Measurements from ENCODE around the gene CST8. TPM values are rescaled to one million over a fixed set of nuclear protein-coding genes. Genes with fewer than 3 reads are reported as not detected.

CST8 gene
- total and polyA plus RNA-seq, 2 experiments from 2014 or later, result not detected

- TF ChIP-seq REST (IDR thresholded peaks at IDR 0.05; ENCODE audit: unreplicated experiment) (no peak), CTCF (conservative IDR thresholded peaks at IDR 0.05; ENCODE audit: low read depth in 2 of 2) (no peak), JUNB (IDR thresholded peaks at IDR 0.05; ENCODE audit: unreplicated experiment) (no peak), POLR2AphosphoS5 (IDR thresholded peaks at IDR 0.05; ENCODE audit: low read depth) (no peak)
Measured at GRCh38 chr20:23503649-23504048, 12.7 kb downstream of the CST8 start (continued).

- Mint-ChIP-seq H3K36me3 (ENCODE audit: low read depth) (no peaks in the 10 kb centered on the region), H3K4me3 (no peak overlapping the region), H3K27me3 (ENCODE audit: insufficient read depth, low read depth, poor library complexity) (peaks cover 9% of the 10 kb centered on the region), H3K4me1 (peaks cover 20% of the 10 kb centered on the region), H3K27ac (no peak overlapping the region; the same call in 1 of the 2 replicates), H3K9me3 (no peaks in the 10 kb centered on the region)
- Histone ChIP-seq H3F3A (replicated peaks; ENCODE audit: low read depth) (no peaks in the 10 kb centered on the region), H3K4me1 (ENCODE audit: insufficient read depth) (peaks cover 6% of the 10 kb centered on the region; the same call in 1 of the 2 replicates), H3K27ac (ENCODE audit: low read depth) (no peak overlapping the region), H3K36me3 (ENCODE audit: insufficient read depth) (no peaks in the 10 kb centered on the region), H3K4me2 (peak overlapping the region; percentile 63; the same call in 1 of the 2 replicates), H2AFZ (no peak overlapping the region), H3K79me2 (replicated peaks; ENCODE audit: insufficient read depth) (no peaks in the 10 kb centered on the region), H3K27me3 (ENCODE audit: insufficient read depth) (no peaks in the 10 kb centered on the region), H4K20me1 (replicated peaks; ENCODE audit: insufficient read depth) (no peaks in the 10 kb centered on the region), H3K9me2 (ENCODE audit: insufficient read depth) (no peaks in the 10 kb centered on the region), H3K4me3 (no peak overlapping the region)
- TF ChIP-seq CTCF (conservative IDR thresholded peaks at IDR 0.05; ENCODE audit: low read depth in 2 of 2) (peak; percentile 35 to 46; a peak in 3 of 4 replicates), STAT1 (IDR thresholded peaks at IDR 0.05; ENCODE audit: unreplicated experiment) (no peak), ZNF331 (CRISPR knock-in tag; IDR thresholded peaks at IDR 0.05; ENCODE audit: low read depth) (no peak), EZH2 (IDR thresholded peaks at IDR 0.05; ENCODE audit: low read depth, unreplicated experiment) (no peak), NANOG (IDR thresholded peaks at IDR 0.05; ENCODE audit: borderline replicate concordance) (no peak)
- ATAC-seq (peak; percentile 84), DNase-seq (ENCODE audit: low spot score) (peak; percentile 36)
Measured at GRCh38 chr20:23507346-23507745, 16.4 kb downstream of the CST8 start.

Measured in GM23338 (cell line).